H9 (cell line): Measurements from ENCODE around the gene BICDL2. TPM values are rescaled to one million over a fixed set of nuclear protein-coding genes. Genes with fewer than 3 reads are reported as not detected.

Experiments used
- DNase-seq: peaks from one replicate; pipeline ENCODE4 v3.0.0-alpha.2; 2017
- H2AFZ ChIP-seq: one replicate; pipeline ENCODE4 v1.6.1; 2013; ENCODE audit warnings: mild to moderate bottlenecking, low read length, control low read depth, moderate library complexity
- H2AK5ac ChIP-seq: 2 replicates; pipeline ENCODE4 v1.6.1; 2013; ENCODE audit warnings: low read length, control low read depth, mixed read lengths; ENCODE audit not compliant: insufficient read length
- H2BK120ac ChIP-seq: one replicate; pipeline ENCODE4 v1.6.1; 2013; ENCODE audit warnings: low read depth, mild to moderate bottlenecking, low read length, control low read depth, inconsistent platforms; ENCODE audit not compliant: poor library complexity, severe bottlenecking
- H2BK12ac ChIP-seq: 2 replicates; pipeline ENCODE4 v1.6.1; 2013; ENCODE audit warnings: low read length, control low read depth, mixed read lengths, low read depth; ENCODE audit not compliant: insufficient read length
- H2BK15ac ChIP-seq: 2 replicates; pipeline ENCODE4 v1.6.1; 2013; ENCODE audit warnings: low read depth, low read length, control low read depth
- H2BK20ac ChIP-seq: one replicate; pipeline ENCODE4 v1.6.1; 2013; ENCODE audit warnings: low read depth, mild to moderate bottlenecking, low read length, control low read depth, inconsistent platforms; ENCODE audit not compliant: poor library complexity, severe bottlenecking
- H2BK5ac ChIP-seq: 2 replicates; pipeline ENCODE4 v1.6.1; 2013; ENCODE audit warnings: low read length, control low read depth, mixed read lengths; ENCODE audit not compliant: insufficient read length
- H3K14ac ChIP-seq: 2 replicates; pipeline ENCODE4 v1.6.1; 2013; ENCODE audit warnings: low read length, control low read depth; ENCODE audit not compliant: insufficient read depth
- H3K18ac ChIP-seq: 2 replicates; pipeline ENCODE4 v1.6.1; 2013; ENCODE audit warnings: low read depth, mild to moderate bottlenecking, mixed read lengths, low read length, control low read depth; ENCODE audit not compliant: insufficient read length
- H3K23ac ChIP-seq: 2 replicates; pipeline ENCODE4 v1.6.1; 2013; ENCODE audit warnings: low read length, control low read depth, mixed read lengths, low read depth; ENCODE audit not compliant: insufficient read length
- H3K23me2 ChIP-seq: 2 replicates; pipeline ENCODE4 v1.6.1; 2013; ENCODE audit warnings: low read depth, mild to moderate bottlenecking, mixed read lengths, low read length, control low read depth; ENCODE audit not compliant: insufficient read length, poor library complexity, severe bottlenecking
- H3K27ac ChIP-seq: 2 replicates; pipeline ENCODE4 v1.5.1; 2013; ENCODE audit warnings: low read length, control low read depth, mixed read lengths, low read depth; ENCODE audit not compliant: insufficient read length
- H3K27me3 ChIP-seq: 2 replicates; pipeline ENCODE4 v1.6.1; 2013; ENCODE audit warnings: low read length, control low read depth, inconsistent platforms; ENCODE audit not compliant: insufficient read depth
- H3K4ac ChIP-seq: 2 replicates; pipeline ENCODE4 v1.6.1; 2013; ENCODE audit warnings: low read depth, mild to moderate bottlenecking, control low read depth, inconsistent platforms, low read length, moderate library complexity
- H3K4me1 ChIP-seq: 2 replicates; pipeline ENCODE4 v1.6.1; 2013; ENCODE audit warnings: low read length, control low read depth, inconsistent platforms; ENCODE audit not compliant: insufficient read depth
- H3K4me2 ChIP-seq: 2 replicates; pipeline ENCODE4 v1.6.1; 2013; ENCODE audit warnings: low read length, control low read depth, mixed read lengths; ENCODE audit not compliant: insufficient read length, insufficient read depth
- H3K56ac ChIP-seq: 2 replicates; pipeline ENCODE4 v1.6.1; 2013; ENCODE audit warnings: low read depth, mild to moderate bottlenecking, mixed read lengths, low read length, control low read depth; ENCODE audit not compliant: insufficient read length
- H3K79me1 ChIP-seq: 2 replicates; pipeline ENCODE4 v1.6.1; 2013; ENCODE audit warnings: low read depth, mild to moderate bottlenecking, moderate library complexity, low read length, control low read depth, inconsistent platforms; ENCODE audit not compliant: insufficient read depth, poor library complexity, severe bottlenecking
- H3K79me2 ChIP-seq: 2 replicates; pipeline ENCODE4 v1.6.1; 2013; ENCODE audit warnings: low read length, control low read depth, inconsistent platforms; ENCODE audit not compliant: insufficient read depth
- H3K9ac ChIP-seq: 2 replicates; pipeline ENCODE4 v1.6.1; 2013; ENCODE audit warnings: low read length, control low read depth, mixed read lengths; ENCODE audit not compliant: insufficient read length; ENCODE audit errors: extremely low read depth
- H3K9me3 ChIP-seq: one replicate; pipeline ENCODE4 v1.6.1; 2013; ENCODE audit warnings: low read depth, low read length, inconsistent platforms; ENCODE audit not compliant: control insufficient read depth
- H3T11ph ChIP-seq: one replicate; pipeline ENCODE4 v1.6.1; 2013; ENCODE audit warnings: mild to moderate bottlenecking, low read length, control low read depth, inconsistent platforms
- H4K20me1 ChIP-seq: one replicate; pipeline ENCODE4 v1.6.1; 2013; ENCODE audit not compliant: control insufficient read depth, insufficient read length, insufficient read depth
- H4K5ac ChIP-seq: 2 replicates; pipeline ENCODE4 v1.6.1; 2013; ENCODE audit warnings: low read depth, mild to moderate bottlenecking, mixed read lengths, low read length, control low read depth; ENCODE audit not compliant: insufficient read length
- H4K8ac ChIP-seq: replicated peaks from 2 replicates; pipeline ENCODE4 v1.6.1; 2013; ENCODE audit warnings: low read length, control low read depth, mixed read lengths, low read depth; ENCODE audit not compliant: insufficient read length
- H4K91ac ChIP-seq: 2 replicates; pipeline ENCODE4 v1.6.1; 2013; ENCODE audit warnings: low read depth, mild to moderate bottlenecking, moderate library complexity, mixed read lengths, low read length, control low read depth; ENCODE audit not compliant: insufficient read length
- H3K27ac Mint-ChIP-seq, 3 experiments: 2 replicates in 2 of 3; 3 replicates in 1 of 3; pipeline ENCODE4 v1.8.0; 2020 to 2021; ENCODE audit warnings: mixed read lengths in 3 of 3, mild to moderate bottlenecking in 1 of 3, moderate library complexity in 1 of 3
- H3K27me3 Mint-ChIP-seq: 2 replicates; pipeline ENCODE4 v1.8.0; 2021; ENCODE audit warnings: low read depth, mild to moderate bottlenecking, moderate library complexity, mixed read lengths
- H3K36me3 Mint-ChIP-seq, 3 experiments: 2 replicates in 2 of 3; 3 replicates in 1 of 3; pipeline ENCODE4 v1.8.0; 2020 to 2021; ENCODE audit warnings: low read depth in 3 of 3, mixed read lengths in 3 of 3; ENCODE audit not compliant: insufficient read depth in 1 of 3
- H3K4me1 Mint-ChIP-seq, 2 experiments: 2 replicates each; pipeline ENCODE4 v1.8.0; 2020; ENCODE audit warnings: mixed read lengths in 2 of 2
- H3K4me3 Mint-ChIP-seq, 2 experiments: 2 replicates in 1 of 2; 3 replicates in 1 of 2; pipeline ENCODE4 v1.8.0; 2020 to 2021; ENCODE audit warnings: mild to moderate bottlenecking in 2 of 2, mixed read lengths in 2 of 2, moderate library complexity in 1 of 2
- H3K9me3 Mint-ChIP-seq, 2 experiments: 2 replicates in 1 of 2; 3 replicates in 1 of 2; pipeline ENCODE4 v1.8.0; 2020; ENCODE audit warnings: mild to moderate bottlenecking in 2 of 2, mixed read lengths in 2 of 2, moderate library complexity in 1 of 2
- CTCF ChIP-seq: fragments of 200-600 bp; sonication (generic); conservative IDR thresholded peaks from 3 replicates; pipeline ENCODE4 v1.8.0; 2021; ENCODE audit warnings: antibody characterized with exemption, mild to moderate bottlenecking
- WGBS: extraction: QIAGEN DNeasy Blood & Tissue Kit; methylation state at CpG from one replicate; pipeline ENCODE4 v1.1.7; 2013; ENCODE audit warnings: missing lambda C conversion rate, low lambda C conversion rate, mixed read lengths; ENCODE audit not compliant: insufficient read length; ENCODE audit errors: extremely low coverage; 5-methylcytosine and 5-hydroxymethylcytosine counted together
- total RNA-seq: library from RNA; stranded (reverse); gene quantifications from 2 replicates; pipeline ENCODE4 v1.2.1, GENCODE V29; 2021

BICDL2 gene
- total RNA-seq, 1 experiment from 2014 or later: 13.5 TPM

- H4K20me1 ChIP-seq: no peaks in the 10 kb centered on the region
- H2BK12ac ChIP-seq: no peak overlapping the region
- no peak overlapping the region for H3T11ph ChIP-seq
- H3K9ac ChIP-seq: no peak overlapping the region
- no peak overlapping the region for H4K91ac ChIP-seq
- Mint-ChIP-seq H3K36me3 (no peaks in the 10 kb centered on the region), H3K4me1 (peaks cover 11 to 52% of the 10 kb centered on the region in 2 experiments), H3K27ac (no peak overlapping the region), H3K27me3 (peaks cover 4% of the 10 kb centered on the region), H3K4me3 (no peak overlapping the region; a peak in 1 of 5 replicates), H3K9me3 (no peaks in the 10 kb centered on the region)
- H3K14ac ChIP-seq: no peak overlapping the region
- no peak for TF ChIP-seq CTCF
- H3K79me1 ChIP-seq: no peaks in the 10 kb centered on the region
- H2BK5ac ChIP-seq: no peak overlapping the region
- H3K4ac ChIP-seq: no peak overlapping the region
- H3K4me1 ChIP-seq: no peaks in the 10 kb centered on the region; the same call in 1 of the 2 replicates
- no peak overlapping the region for H2BK15ac ChIP-seq
- H3K18ac ChIP-seq: no peak overlapping the region
- no peak overlapping the region for H2BK20ac ChIP-seq
- no peak for DNase-seq
- no peak overlapping the region for H4K8ac ChIP-seq
- no peaks in the 10 kb centered on the region for H3K79me2 ChIP-seq
- WGBS: no CpG with 5 or more reads among the region's 10 CpGs
- no peaks in the 10 kb centered on the region for H3K9me3 ChIP-seq
- H2AK5ac ChIP-seq: no peak overlapping the region
- no peaks in the 10 kb centered on the region for H3K23me2 ChIP-seq
- H2BK120ac ChIP-seq: no peak overlapping the region
- H3K27me3 ChIP-seq: no peaks in the 10 kb centered on the region
- no peak overlapping the region for H3K27ac ChIP-seq
- H2AFZ ChIP-seq: no peak overlapping the region
- no peak overlapping the region for H4K5ac ChIP-seq
- H3K56ac ChIP-seq: no peak overlapping the region
- no peak overlapping the region for H3K4me2 ChIP-seq
- H3K23ac ChIP-seq: no peak overlapping the region
Measured at GRCh38 chr16:2990891-2991290, 45.9 kb downstream of the BICDL2 start.
